Endothelial cell of umbilical vein (primary cell): ENCODE results near the gene TRPM1. TPM values are rescaled to one million over a fixed set of nuclear protein-coding genes. Genes with fewer than 3 reads are reported as not detected.

Experiments used
- BruUV-seq: library from RNA; stranded (reverse); fragments of 400-500 nt; replicated peaks from 2 replicates; lab custom pipeline; 2021; lab: Mats Ljungman, UMichigan
- CTCF ChIA-PET: fragments of 300-600, 350-600 bp; sonication (Branson Sonifier 250); formaldehyde crosslinking; loops from one replicate; lab custom pipeline; 2021; ENCODE audit warnings: antibody characterized with exemption, inconsistent platforms; lab: Charles Lee
- POLR2A ChIA-PET: fragments of 300-600, 350-600 bp; sonication (Branson Sonifier 250); formaldehyde crosslinking; loops from one replicate; lab custom pipeline; 2021; ENCODE audit warnings: antibody characterized with exemption, inconsistent platforms; lab: Charles Lee
- DNase-seq: peaks from one replicate; pipeline ENCODE4 v3.0.0-alpha.2; 2011; ENCODE audit warnings: low read depth, low spot score
- FAIRE-seq: peaks from 2 replicates; lab custom pipeline; 2011; peaks lifted over from hg19 to GRCh38; lab: Jason Lieb, UNC
- H2AFZ ChIP-seq: 2 replicates; pipeline ENCODE4 v1.6.0; 2012; ENCODE audit warnings: low read depth, low read length, control low read depth, inconsistent platforms
- H3K27ac ChIP-seq: 2 replicates; pipeline ENCODE4 v1.5.1; 2011; ENCODE audit warnings: low read depth, mild to moderate bottlenecking, control low read depth, low read length, moderate library complexity; ENCODE audit not compliant: insufficient read depth
- H3K27me3 ChIP-seq, 2 experiments: 2 replicates each; pipeline versions ENCODE4 v1.6.0 to v1.6.1; 2011; ENCODE audit warnings: low read length in 2 of 2, mixed read lengths in 1 of 2; ENCODE audit not compliant: control insufficient read depth in 2 of 2, insufficient read depth in 2 of 2
- H3K36me3 ChIP-seq, 2 experiments: 2 replicates in 1 of 2; 3 replicates in 1 of 2; pipeline ENCODE4 v1.5.1; 2011; ENCODE audit warnings: low read length in 2 of 2, mild to moderate bottlenecking in 1 of 2, moderate library complexity in 1 of 2; ENCODE audit not compliant: control insufficient read depth in 2 of 2, insufficient read depth in 2 of 2; ENCODE audit errors: extremely low read depth in 1 of 2
- H3K4me1 ChIP-seq: 3 replicates; pipeline ENCODE4 v1.5.1; 2011; ENCODE audit warnings: mild to moderate bottlenecking, low read length; ENCODE audit not compliant: control insufficient read depth, insufficient read depth; ENCODE audit errors: extremely low read depth
- H3K4me2 ChIP-seq: 2 replicates; pipeline ENCODE4 v1.6.1; 2011; ENCODE audit warnings: low read length, control low read depth, mixed read lengths; ENCODE audit not compliant: insufficient read depth
- H3K4me3 ChIP-seq, 3 experiments: fragments of 200-600 bp in 1 of 3; sonication (generic), shearing (Covaris generic) in 1 of 3; replicated peaks in 1 of 3; 2 replicates each; pipeline ENCODE4 v1.5.1; 2011 to 2016; ENCODE audit warnings: control low read depth in 3 of 3, low read length in 3 of 3, mild to moderate bottlenecking in 2 of 3, inconsistent platforms in 1 of 3, low read depth in 1 of 3, moderate library complexity in 1 of 3; ENCODE audit not compliant: insufficient read depth in 1 of 3
- H3K79me2 ChIP-seq: 2 replicates; pipeline ENCODE4 v1.6.0; 2012; ENCODE audit warnings: low read length, inconsistent platforms; ENCODE audit not compliant: control insufficient read depth, insufficient read depth
- H3K9ac ChIP-seq: replicated peaks from 2 replicates; pipeline ENCODE3; 2011; ENCODE audit warnings: low read length, control low read depth; ENCODE audit not compliant: insufficient read depth; ENCODE audit errors: extremely low read depth
- H3K9me1 ChIP-seq: replicated peaks from 3 replicates; pipeline ENCODE4 v1.6.0; 2011; ENCODE audit warnings: mild to moderate bottlenecking, low read length; ENCODE audit not compliant: control insufficient read depth, insufficient read depth; ENCODE audit errors: extremely low read depth
- H3K9me3 ChIP-seq: replicated peaks from 2 replicates; pipeline ENCODE4 v1.5.1; 2012; ENCODE audit warnings: low read length, inconsistent platforms; ENCODE audit not compliant: control insufficient read depth, insufficient read depth
- H4K20me1 ChIP-seq: replicated peaks from 2 replicates; pipeline ENCODE3; 2011; ENCODE audit warnings: mild to moderate bottlenecking, low read length; ENCODE audit not compliant: control insufficient read depth, insufficient read depth; ENCODE audit errors: extremely low read depth
- GATA2 ChIP-seq: IDR thresholded peaks from 2 replicates; pipeline ENCODE4 v1.7.0; 2011; ENCODE audit warnings: low read depth, mild to moderate bottlenecking, moderate library complexity, mixed read lengths, low read length; ENCODE audit not compliant: insufficient read length, insufficient read depth
- MAX ChIP-seq: IDR thresholded peaks from 2 replicates; pipeline ENCODE4 v1.6.1; 2011; ENCODE audit not compliant: insufficient read depth, insufficient read length
- MYC ChIP-seq: IDR thresholded peaks from one replicate; pipeline ENCODE4 v1.6.1; 2011; ENCODE audit warnings: mild to moderate bottlenecking, low read depth, low read length
- POLR2A ChIP-seq: IDR thresholded peaks from 2 replicates; pipeline ENCODE4 v1.6.1; 2012; ENCODE audit warnings: low read depth, mild to moderate bottlenecking, control low read depth, low read length
- dilution Hi-C: fragments of 300-500 bp; cut with MboI; formaldehyde crosslinking; loops from one replicate; pipeline ENCODE4 v1.15.0; 2019; ENCODE audit warnings: low sequenced_read_pairs; ENCODE audit not compliant: extremely low pct_ligation_motif_present
- intact Hi-C: fragments of 100-400 bp; cut with micrococcal nuclease; formaldehyde crosslinking; loops from one replicate; pipeline ENCODE4 v1.10.0; 2022
- polyA plus RNA-seq, 4 experiments: library from polyadenylated mRNA; depleted of rRNA in 3 of 4; stranded (reverse) in 3 of 4; unstranded in 1 of 4; fragments of >200 nt; gene quantifications; 2 replicates each; pipeline versions ENCODE4 v1.2.1 to v1.2.3, GENCODE V29; 2011 to 2012; ENCODE audit warnings: missing spikeins in 1 of 4
- total RNA-seq: library from RNA; stranded (reverse); gene quantifications from 2 replicates; pipeline ENCODE4 v1.2.3, GENCODE V29; 2021

TRPM1 gene
- total and polyA plus RNA-seq, 2 donors (not counting 3 experiments of a cell fraction or from before 2014, with no cell fraction given), result 0.19 TPM; not detected in 1

GRCh38 chr15:30985081-30985531 lies 116.4 kb downstream of the TRPM1 start:
- Histone ChIP-seq H3K4me2 (peak overlapping the region; percentile 77), H3K4me3 (peak overlapping the region in 2 of 3 experiments; percentile 19 to 42), H3K36me3 (peaks cover 14 to 22% of the 10 kb centered on the region in 2 experiments), H3K9ac (no peak overlapping the region), H4K20me1 (peaks cover 3% of the 10 kb centered on the region), H2AFZ (no peak overlapping the region), H3K79me2 (peaks cover 80% of the 10 kb centered on the region), H3K9me1 (no peaks in the 10 kb centered on the region), H3K4me1 (peaks cover 59% of the 10 kb centered on the region), H3K9me3 (no peaks in the 10 kb centered on the region), H3K27ac (peak overlapping the region; percentile 23), H3K27me3 (no peaks in the 10 kb centered on the region)
- no TSS peak for BruUV-seq
- TF ChIP-seq MYC (no peak), MAX (no peak)
- intact Hi-C loops, result loop anchor here (1.0 to 2.0 kb wide), 2 partner anchors 26 to 48 kb away; no protein-coding TSS in a partner anchor
- FAIRE-seq, result peak; percentile 77
- ChIA-PET CTCF (interaction anchor here (0.9 to 13.6 kb wide), 8 partner anchors 16 to 504 kb away, joined by 3 to 175 read pairs (median 4); no protein-coding TSS in a partner anchor), POLR2A (interaction anchor here (0.8 to 1.5 kb wide), 3 partner anchors 38 to 48 kb away, joined by 3 to 4 read pairs (median 3); no protein-coding TSS in a partner anchor)
- dilution Hi-C loops, result no loop called here
- DNase-seq, result peak; percentile 61

- intact Hi-C loops, result loop anchor here (2.0 kb wide), 1 partner anchor 26 kb away; no protein-coding TSS in a partner anchor
- BruUV-seq, result no TSS peak
Observed at GRCh38 chr15:30984542-30984941, 117.0 kb downstream of the TRPM1 start.

More at GRCh38 chr15:30984542-30984941, 117.0 kb downstream of the TRPM1 start:
- H3K9me1 ChIP-seq, result no peaks in the 10 kb centered on the region
- POLR2A ChIA-PET, result interaction anchor here (0.7 to 1.5 kb wide), 4 partner anchors 11 to 144 kb away, joined by 3 to 4 read pairs (median 4); no protein-coding TSS in a partner anchor
- TF ChIP-seq POLR2A (no peak), GATA2 (peak; percentile 8)
- dilution Hi-C loops, result no loop called here
- H3K4me1 ChIP-seq, result peaks cover 60% of the 10 kb centered on the region
- CTCF ChIA-PET, result interaction anchor here (1.0 to 13.6 kb wide), 8 partner anchors 10 to 144 kb away, joined by 3 to 175 read pairs (median 4); no protein-coding TSS in a partner anchor
- H3K9ac ChIP-seq, result no peak overlapping the region
- H3K4me3 ChIP-seq, result peak overlapping the region in 2 of 3 experiments; percentile 19 to 42
- H4K20me1 ChIP-seq, result peaks cover 3% of the 10 kb centered on the region
- peaks cover 18 to 27% of the 10 kb centered on the region in 2 experiments for H3K36me3 ChIP-seq
- DNase-seq (peak; percentile 49), FAIRE-seq (no peak)
- no peak overlapping the region for H2AFZ ChIP-seq
- H3K4me2 ChIP-seq, result peak overlapping the region; percentile 77
- H3K27ac ChIP-seq, result no peak overlapping the region
- peaks cover 81% of the 10 kb centered on the region for H3K79me2 ChIP-seq
- no peaks in the 10 kb centered on the region for H3K27me3 ChIP-seq
- H3K9me3 ChIP-seq, result no peaks in the 10 kb centered on the region
